Activated naive CD8-positive, alpha-beta T cell treated with anti-CD3 and anti-CD28 coated beads for 36 hours (primary cell): Measurements from ENCODE around the gene SSBP2. TPM values are rescaled to one million over a fixed set of nuclear protein-coding genes. Genes with fewer than 3 reads are reported as not detected.
"Not testable (repeated sequence)": the region's sequence is repeated elsewhere in the genome, so short reads cannot be mapped to it uniquely, and the experiment has no call there.

Source experiments
- DNase-seq: peaks from one replicate; pipeline ENCODE4 v3.0.0; 2021
- H3K27ac Mint-ChIP-seq: one replicate; pipeline ENCODE4 v1.8.0; 2022; ENCODE audit warnings: mild to moderate bottlenecking, moderate library complexity, mixed read lengths
- H3K27me3 Mint-ChIP-seq: one replicate; pipeline ENCODE4 v1.8.0; 2022; ENCODE audit warnings: mild to moderate bottlenecking, mixed read lengths
- H3K36me3 Mint-ChIP-seq: one replicate; pipeline ENCODE4 v1.8.0; 2021; ENCODE audit warnings: mild to moderate bottlenecking, mixed read lengths
- H3K4me1 Mint-ChIP-seq: one replicate; pipeline ENCODE4 v1.8.0; 2021; ENCODE audit warnings: mixed read lengths
- H3K4me3 Mint-ChIP-seq: one replicate; pipeline ENCODE4 v1.8.0; 2022; ENCODE audit warnings: mild to moderate bottlenecking, moderate library complexity, mixed read lengths
- H3K9me3 Mint-ChIP-seq: one replicate; pipeline ENCODE4 v1.8.0; 2022; ENCODE audit warnings: mixed read lengths
- total RNA-seq, 2 experiments: library from RNA; stranded (reverse); gene quantifications; one replicate each; pipeline ENCODE4 v1.2.3, GENCODE V29; 2021

Gene SSBP2
- total RNA-seq, 2 experiments from 2014 or later = 8.3 to 8.9 TPM

- Mint-ChIP-seq H3K4me3 (no peak overlapping the region), H3K27ac (no peak overlapping the region), H3K9me3 (no peaks in the 10 kb centered on the region), H3K4me1 (peaks cover 14% of the 10 kb centered on the region), H3K27me3 (no peaks in the 10 kb centered on the region), H3K36me3 (no peaks in the 10 kb centered on the region)
- no peak for DNase-seq
Observed at GRCh38 chr5:81427566-81427965, 323.3 kb downstream of the SSBP2 start.

DNA sequence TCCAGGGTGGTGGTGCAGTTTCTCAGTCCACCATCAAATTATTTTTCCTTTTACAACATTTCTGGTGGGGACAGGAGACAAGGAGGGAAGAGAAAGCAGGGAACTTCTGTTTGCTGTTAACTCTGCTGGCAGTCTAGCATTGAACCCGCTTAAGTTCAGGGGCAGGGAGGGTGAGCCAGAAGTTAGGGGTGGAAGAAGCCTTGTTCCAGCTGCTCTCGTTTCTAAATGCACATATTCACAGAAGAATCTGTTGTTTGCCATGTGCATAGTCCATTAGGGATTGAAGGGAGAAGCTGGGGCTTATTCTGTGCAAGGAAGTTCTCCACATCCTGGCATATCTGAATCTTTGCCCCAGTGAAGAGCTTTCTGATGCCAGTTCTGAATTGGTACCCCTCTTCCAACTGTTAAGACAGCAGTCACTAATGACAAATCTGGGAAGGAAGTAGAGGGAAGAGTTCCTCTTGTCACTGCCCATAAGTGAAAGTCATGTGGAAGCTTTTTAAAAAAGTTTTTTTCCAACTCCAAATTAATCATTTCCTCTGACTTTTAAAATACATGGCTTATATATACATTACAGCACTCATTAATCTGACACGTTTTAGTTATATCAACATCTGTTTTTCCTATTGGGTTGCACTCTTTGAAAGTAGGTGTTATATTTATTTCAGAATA, 324.4 kb downstream of the SSBP2 start:
- H3K27ac Mint-ChIP-seq = no peak overlapping the region
- peaks cover 21% of the 10 kb centered on the region for H3K4me1 Mint-ChIP-seq
- H3K4me3 Mint-ChIP-seq = no peak overlapping the region
- H3K9me3 Mint-ChIP-seq = no peaks in the 10 kb centered on the region
- H3K36me3 Mint-ChIP-seq = no peaks in the 10 kb centered on the region
- no peaks in the 10 kb centered on the region for H3K27me3 Mint-ChIP-seq
- no peak for DNase-seq

GRCh38 chr5:81425569-81425968, 325.3 kb downstream of the SSBP2 start:
- Mint-ChIP-seq H3K27ac (no peak overlapping the region), H3K27me3 (no peaks in the 10 kb centered on the region), H3K4me1 (peaks cover 28% of the 10 kb centered on the region), H3K9me3 (no peaks in the 10 kb centered on the region), H3K4me3 (no peak overlapping the region), H3K36me3 (peaks cover 2% of the 10 kb centered on the region)
- DNase-seq = no peak

DNA sequence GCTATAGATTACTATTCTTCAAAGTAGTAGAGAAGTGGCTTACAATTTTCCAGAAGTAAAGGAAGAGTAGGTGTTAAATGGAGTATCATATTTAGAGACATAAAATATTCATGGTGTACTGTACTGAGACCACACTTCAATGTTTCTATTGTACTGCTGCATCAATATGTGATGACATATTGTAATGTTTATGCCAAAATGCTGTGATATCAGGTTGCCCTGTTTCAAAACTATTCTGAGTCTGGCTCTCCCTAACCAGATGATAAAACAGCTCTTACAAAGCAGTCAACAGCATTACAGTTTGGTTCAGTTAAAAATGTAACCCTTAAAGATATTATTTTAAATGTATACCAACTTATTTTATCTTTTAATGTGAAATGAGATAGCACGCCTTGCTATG, 326.2 kb downstream of the SSBP2 start:
- Mint-ChIP-seq H3K4me1 (peaks cover 36% of the 10 kb centered on the region), H3K27ac (no peak overlapping the region), H3K4me3 (no peak overlapping the region), H3K27me3 (no peaks in the 10 kb centered on the region), H3K36me3 (peaks cover 4% of the 10 kb centered on the region), H3K9me3 (no peaks in the 10 kb centered on the region)
- no peak for DNase-seq

DNA sequence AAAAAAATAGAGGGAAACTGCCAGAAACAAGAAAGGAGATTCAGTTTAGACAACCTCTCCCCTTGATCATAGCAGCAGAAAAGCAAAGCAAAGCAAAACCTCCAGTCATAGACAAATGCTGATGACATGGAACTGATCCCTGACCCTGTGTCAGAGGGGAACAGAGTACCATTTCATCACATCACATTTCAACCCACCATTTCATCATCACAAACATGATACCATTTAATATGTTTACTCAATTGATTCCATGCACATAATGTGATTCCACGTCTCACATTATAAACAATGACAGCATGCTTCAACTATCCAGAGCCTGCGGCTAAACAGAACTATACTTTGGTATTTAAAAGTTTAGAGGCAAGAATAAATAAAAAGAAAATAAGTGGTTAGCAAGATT, 328.2 kb downstream of the SSBP2 start:
- Mint-ChIP-seq H3K36me3 (peaks cover 4% of the 10 kb centered on the region), H3K27me3 (no peaks in the 10 kb centered on the region), H3K4me3 (no peak overlapping the region), H3K4me1 (peaks cover 33% of the 10 kb centered on the region), H3K27ac (no peak overlapping the region), H3K9me3 (no peaks in the 10 kb centered on the region)
- no peak for DNase-seq

GRCh38 chr5:81420039-81420667, 330.7 kb downstream of the SSBP2 start:
- Mint-ChIP-seq H3K4me1 (peaks cover 26% of the 10 kb centered on the region), H3K36me3 (peaks cover 4% of the 10 kb centered on the region), H3K27me3 (no peaks in the 10 kb centered on the region), H3K27ac (peak overlapping the region; percentile 83), H3K4me3 (no peak overlapping the region), H3K9me3 (no peaks in the 10 kb centered on the region)
- peak; percentile 11 for DNase-seq

DNA sequence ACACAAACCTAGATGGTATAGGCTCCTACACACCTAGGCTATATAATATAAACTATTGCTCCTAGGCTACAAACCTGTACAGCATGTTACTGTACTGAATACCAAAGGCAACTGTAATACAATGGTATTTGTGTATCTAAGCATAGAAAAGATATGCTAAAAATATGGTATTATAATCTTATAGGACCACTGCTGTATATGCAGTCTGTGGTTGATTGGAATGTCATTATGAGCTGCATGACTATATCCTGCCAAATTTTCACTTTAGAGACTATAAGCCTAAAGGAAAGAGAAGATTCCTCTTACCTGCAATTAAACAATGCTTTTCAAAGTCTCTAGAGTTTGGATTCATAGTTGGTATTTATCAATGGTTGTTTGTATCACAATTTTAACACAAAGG, 332.3 kb downstream of the SSBP2 start:
- H3K4me1 Mint-ChIP-seq = peaks cover 26% of the 10 kb centered on the region
- DNase-seq = no peak
- peaks cover 4% of the 10 kb centered on the region for H3K36me3 Mint-ChIP-seq
- no peak overlapping the region for H3K4me3 Mint-ChIP-seq
- no peaks in the 10 kb centered on the region for H3K9me3 Mint-ChIP-seq
- H3K27ac Mint-ChIP-seq = no peak overlapping the region
- H3K27me3 Mint-ChIP-seq = no peaks in the 10 kb centered on the region

- Mint-ChIP-seq H3K4me1 (peaks cover 20% of the 10 kb centered on the region), H3K27me3 (no peaks in the 10 kb centered on the region), H3K27ac (no peak overlapping the region), H3K9me3 (no peaks in the 10 kb centered on the region), H3K36me3 (peaks cover 4% of the 10 kb centered on the region), H3K4me3 (no peak overlapping the region)
- DNase-seq = no peak
Observed at GRCh38 chr5:81417052-81417451, 333.8 kb downstream of the SSBP2 start.

- no peaks in the 10 kb centered on the region for H3K27me3 Mint-ChIP-seq
- DNase-seq = no peak
- no peak overlapping the region for H3K27ac Mint-ChIP-seq
- H3K4me3 Mint-ChIP-seq = no peak overlapping the region
- no peaks in the 10 kb centered on the region for H3K36me3 Mint-ChIP-seq
- H3K9me3 Mint-ChIP-seq = no peaks in the 10 kb centered on the region
- H3K4me1 Mint-ChIP-seq = no peaks in the 10 kb centered on the region
Observed at GRCh38 chr5:81409896-81410295, 341.0 kb downstream of the SSBP2 start.

GRCh38 chr5:81409361-81409760, 341.5 kb downstream of the SSBP2 start:
- no peak for DNase-seq
- Mint-ChIP-seq H3K4me1 (no peaks in the 10 kb centered on the region), H3K36me3 (no peaks in the 10 kb centered on the region), H3K9me3 (no peaks in the 10 kb centered on the region), H3K4me3 (no peak overlapping the region), H3K27me3 (no peaks in the 10 kb centered on the region), H3K27ac (no peak overlapping the region)

DNA sequence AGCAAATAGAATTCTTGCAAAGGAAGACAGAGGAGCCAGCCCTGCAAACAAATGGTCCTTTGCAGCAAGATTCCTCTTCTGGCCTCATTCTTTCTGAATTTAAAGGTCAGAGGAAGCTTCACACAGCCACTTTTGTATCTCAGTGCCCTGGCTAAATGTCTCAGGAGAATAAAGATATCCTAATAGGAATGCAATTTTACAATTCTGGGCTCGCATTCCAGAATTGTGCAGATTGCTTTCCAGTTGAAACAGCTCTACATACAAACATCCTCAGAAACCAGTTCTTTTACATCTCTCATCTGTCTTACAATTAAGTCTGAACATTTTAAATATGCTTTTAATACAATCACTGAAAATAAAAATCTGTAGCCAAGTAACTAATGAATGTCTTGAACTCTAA, 342.4 kb downstream of the SSBP2 start:
- Mint-ChIP-seq H3K9me3 (no peaks in the 10 kb centered on the region), H3K27ac (no peak overlapping the region), H3K4me1 (no peaks in the 10 kb centered on the region), H3K36me3 (no peaks in the 10 kb centered on the region), H3K27me3 (no peaks in the 10 kb centered on the region), H3K4me3 (no peak overlapping the region)
- DNase-seq = no peak

GRCh38 chr5:81407811-81408210, 343.1 kb downstream of the SSBP2 start:
- H3K36me3 Mint-ChIP-seq, H3K27me3 Mint-ChIP-seq, H3K27ac Mint-ChIP-seq, H3K9me3 Mint-ChIP-seq, H3K4me3 Mint-ChIP-seq, H3K4me1 Mint-ChIP-seq, DNase-seq: not testable (repeated sequence)

DNA sequence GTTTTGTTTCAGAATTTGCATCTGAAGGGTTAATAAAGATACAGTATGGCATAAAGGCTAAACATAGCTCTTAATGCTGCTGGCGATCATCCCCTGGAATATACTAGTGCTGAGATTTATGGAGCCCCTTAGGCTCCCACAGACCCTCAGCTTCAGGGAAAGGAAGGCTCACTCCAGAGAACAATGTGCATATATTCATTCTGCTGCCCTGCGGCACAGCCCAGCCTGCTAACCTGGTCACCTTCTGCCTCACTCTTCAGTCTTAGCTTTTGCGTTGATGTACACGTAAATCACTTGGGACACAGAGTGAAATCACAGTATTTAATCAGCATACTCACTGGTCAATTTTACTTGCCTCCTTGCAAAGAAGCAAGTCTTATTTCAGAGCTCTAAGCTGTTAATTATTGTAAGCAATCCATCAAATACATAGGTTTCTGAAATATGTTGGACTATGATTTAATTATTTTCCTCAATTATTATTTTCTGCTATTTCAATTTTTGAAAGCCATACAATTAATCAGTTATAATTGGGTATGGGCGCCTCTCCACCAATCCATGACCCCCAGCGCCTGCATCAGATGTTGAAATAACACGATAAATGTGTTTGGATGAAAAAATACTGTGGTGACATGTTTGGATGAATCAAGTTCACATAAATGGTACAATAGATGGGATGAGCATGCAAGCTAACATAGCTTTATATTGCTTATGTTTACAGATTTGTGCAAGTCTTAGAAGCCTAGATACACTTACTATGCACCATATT, 345.6 kb downstream of the SSBP2 start:
- no peak overlapping the region for H3K4me3 Mint-ChIP-seq
- no peaks in the 10 kb centered on the region for H3K36me3 Mint-ChIP-seq

DNA sequence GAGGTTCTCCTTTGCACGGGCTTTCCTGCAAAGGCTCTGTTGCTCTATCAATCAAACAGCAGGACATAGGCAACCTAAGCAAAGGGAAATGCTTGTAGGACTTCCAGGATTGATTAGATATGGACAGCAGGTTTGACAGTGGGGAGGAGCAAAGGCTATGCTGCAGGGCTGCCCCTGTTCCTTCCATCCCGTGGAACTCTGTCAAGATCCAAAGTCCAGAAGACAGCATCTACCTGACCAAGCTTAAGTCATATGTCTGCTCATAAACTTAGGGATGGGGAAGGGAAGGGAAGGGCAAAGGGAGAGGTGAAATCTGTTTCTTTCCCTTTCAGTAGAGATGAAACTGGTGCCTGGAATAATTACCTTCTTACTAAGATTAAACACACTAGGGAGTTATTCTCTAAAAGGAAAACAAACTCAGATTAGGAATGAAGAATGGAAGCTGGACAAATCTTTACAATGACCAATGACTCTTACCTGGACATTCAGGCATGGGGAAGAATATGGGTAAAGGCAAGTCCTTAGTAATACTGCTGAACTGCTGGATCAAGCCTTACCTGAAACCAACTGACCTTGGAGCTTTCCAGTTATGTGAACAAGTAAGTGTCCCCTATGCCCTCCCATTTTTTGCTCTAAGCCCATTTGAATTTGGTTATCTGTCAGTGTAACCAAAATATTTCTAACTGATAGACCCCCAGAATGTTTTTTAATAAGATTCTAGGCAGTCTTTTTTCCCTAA, 348.5 kb downstream of the SSBP2 start:
- Mint-ChIP-seq H3K27ac (no peak overlapping the region), H3K4me1 (no peaks in the 10 kb centered on the region), H3K4me3 (no peak overlapping the region), H3K36me3 (no peaks in the 10 kb centered on the region), H3K27me3 (peaks cover 38% of the 10 kb centered on the region), H3K9me3 (no peaks in the 10 kb centered on the region)
- no peak for DNase-seq

More for the DNA sequence above, 345.6 kb downstream of the SSBP2 start:
- no peak for DNase-seq
- Mint-ChIP-seq H3K27ac (no peak overlapping the region), H3K27me3 (peaks cover 9% of the 10 kb centered on the region), H3K9me3 (no peaks in the 10 kb centered on the region), H3K4me1 (no peaks in the 10 kb centered on the region)

- no peak overlapping the region for H3K27ac Mint-ChIP-seq
- no peak overlapping the region for H3K4me3 Mint-ChIP-seq
- no peak for DNase-seq
- H3K36me3 Mint-ChIP-seq = no peaks in the 10 kb centered on the region
- H3K27me3 Mint-ChIP-seq = peaks cover 49% of the 10 kb centered on the region
- no peaks in the 10 kb centered on the region for H3K9me3 Mint-ChIP-seq
- H3K4me1 Mint-ChIP-seq = no peaks in the 10 kb centered on the region
Observed at GRCh38 chr5:81401266-81401665, 349.6 kb downstream of the SSBP2 start.
